ENCODE measurements around the gene DOK6. TPM values are rescaled to one million over a fixed set of nuclear protein-coding genes. Genes with fewer than 3 reads are reported as not detected.
A peak's percentile ranks its signal among the peaks of the same experiment; 100 is the strongest.

The DOK6 gene
- total RNA-seq, 1 donor from 2014 or later: 0.43 TPM

- TF ChIP-seq EZH2 (IDR thresholded peaks at IDR 0.05) (no peak), EZH2phosphoT487 (IDR thresholded peaks at IDR 0.05) (no peak)
- TF ChIP-seq, protein P1, sequence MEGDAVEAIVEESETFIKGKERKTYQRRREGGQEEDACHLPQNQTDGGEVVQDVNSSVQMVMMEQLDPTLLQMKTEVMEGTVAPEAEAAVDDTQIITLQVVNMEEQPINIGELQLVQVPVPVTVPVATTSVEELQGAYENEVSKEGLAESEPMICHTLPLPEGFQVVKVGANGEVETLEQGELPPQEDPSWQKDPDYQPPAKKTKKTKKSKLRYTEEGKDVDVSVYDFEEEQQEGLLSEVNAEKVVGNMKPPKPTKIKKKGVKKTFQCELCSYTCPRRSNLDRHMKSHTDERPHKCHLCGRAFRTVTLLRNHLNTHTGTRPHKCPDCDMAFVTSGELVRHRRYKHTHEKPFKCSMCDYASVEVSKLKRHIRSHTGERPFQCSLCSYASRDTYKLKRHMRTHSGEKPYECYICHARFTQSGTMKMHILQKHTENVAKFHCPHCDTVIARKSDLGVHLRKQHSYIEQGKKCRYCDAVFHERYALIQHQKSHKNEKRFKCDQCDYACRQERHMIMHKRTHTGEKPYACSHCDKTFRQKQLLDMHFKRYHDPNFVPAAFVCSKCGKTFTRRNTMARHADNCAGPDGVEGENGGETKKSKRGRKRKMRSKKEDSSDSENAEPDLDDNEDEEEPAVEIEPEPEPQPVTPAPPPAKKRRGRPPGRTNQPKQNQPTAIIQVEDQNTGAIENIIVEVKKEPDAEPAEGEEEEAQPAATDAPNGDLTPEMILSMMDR (IDR thresholded peaks at IDR 0.05): no peak
- no peak for DNase-seq (ENCODE audit: low spot score)
- no peak overlapping the region for H3K27ac ChIP-seq
- no peaks in the 10 kb centered on the region for H3K27me3 ChIP-seq
- H3K27me3 Mint-ChIP-seq (ENCODE audit: insufficient read depth, low read depth): no peaks in the 10 kb centered on the region
- H3K9me3 ChIP-seq (ENCODE audit: low read depth): no peaks in the 10 kb centered on the region
- H3K9me3 Mint-ChIP-seq: peaks cover 3% of the 10 kb centered on the region
- peaks cover 2% of the 10 kb centered on the region for H3K36me3 Mint-ChIP-seq
- H3F3A ChIP-seq (ENCODE audit: low read depth): no peaks in the 10 kb centered on the region
- peaks cover 3% of the 10 kb centered on the region for H3K4me1 Mint-ChIP-seq
- no peaks in the 10 kb centered on the region for H3K36me3 ChIP-seq
- H3K79me2 ChIP-seq (ENCODE audit: low read depth): no peaks in the 10 kb centered on the region
- no peak overlapping the region for H3K4me3 ChIP-seq
- H3K4me2 ChIP-seq: no peak overlapping the region
- H3K4me3 Mint-ChIP-seq: no peak overlapping the region
- no peaks in the 10 kb centered on the region for H3K4me1 ChIP-seq
- no peak overlapping the region for H2AFZ ChIP-seq (replicated peaks)
- no peak overlapping the region for H3K27ac Mint-ChIP-seq
- no peak overlapping the region for H3K9ac ChIP-seq
- H4K20me1 ChIP-seq (ENCODE audit: low read depth): no peaks in the 10 kb centered on the region
Measured at GRCh38 chr18:69730664-69731063, 330.0 kb downstream of the DOK6 start.

DNA sequence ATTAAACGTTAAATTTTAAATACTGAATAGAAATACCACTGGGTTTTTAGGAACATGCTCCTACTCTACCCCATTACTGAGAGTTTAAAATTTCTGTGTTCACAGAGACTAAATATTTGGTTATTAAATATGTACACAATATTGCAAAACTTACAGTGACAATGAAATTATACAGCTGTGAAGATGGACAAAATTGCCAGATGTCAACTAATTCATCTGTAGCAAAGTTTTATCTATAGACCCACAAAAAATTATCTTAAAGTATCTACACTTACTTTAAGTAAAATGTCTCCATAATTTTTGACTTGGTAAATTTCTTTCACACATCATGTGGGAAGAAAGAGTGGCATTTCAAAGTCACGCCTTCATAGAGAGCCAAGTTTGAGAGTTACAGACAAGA, 333.8 kb downstream of the DOK6 start:
- H3K79me2 ChIP-seq (ENCODE audit: low read depth): no peaks in the 10 kb centered on the region
- H3K4me3 Mint-ChIP-seq: no peak overlapping the region
- no peak overlapping the region for H3K27ac ChIP-seq
- no peaks in the 10 kb centered on the region for H3F3A ChIP-seq (ENCODE audit: low read depth)
- no peak overlapping the region for H2AFZ ChIP-seq (replicated peaks)
- no peaks in the 10 kb centered on the region for H3K9me3 ChIP-seq (ENCODE audit: low read depth)
- H4K20me1 ChIP-seq (ENCODE audit: low read depth): no peaks in the 10 kb centered on the region
- peaks cover 3% of the 10 kb centered on the region for H3K9me3 Mint-ChIP-seq
- H3K4me3 ChIP-seq: no peak overlapping the region
- peaks cover 7% of the 10 kb centered on the region for H3K4me1 Mint-ChIP-seq
- peaks cover 4% of the 10 kb centered on the region for H3K4me1 ChIP-seq
- H3K36me3 Mint-ChIP-seq: peaks cover 5% of the 10 kb centered on the region
- H3K36me3 ChIP-seq: no peaks in the 10 kb centered on the region
- no peaks in the 10 kb centered on the region for H3K27me3 ChIP-seq
- TF ChIP-seq, protein P1 (IDR thresholded peaks at IDR 0.05): no peak
- no peak for TF ChIP-seq EZH2 (IDR thresholded peaks at IDR 0.05)
- no peak for TF ChIP-seq EZH2phosphoT487 (IDR thresholded peaks at IDR 0.05)
- DNase-seq (ENCODE audit: low spot score): no peak
- no peak overlapping the region for H3K9ac ChIP-seq
- no peak overlapping the region for H3K4me2 ChIP-seq
- H3K27ac Mint-ChIP-seq: no peak overlapping the region
- H3K27me3 Mint-ChIP-seq (ENCODE audit: insufficient read depth, low read depth): no peaks in the 10 kb centered on the region

- no peaks in the 10 kb centered on the region for H3K27me3 Mint-ChIP-seq (ENCODE audit: insufficient read depth, low read depth)
- no peaks in the 10 kb centered on the region for H3K36me3 ChIP-seq
- no peaks in the 10 kb centered on the region for H3K9me3 ChIP-seq (ENCODE audit: low read depth)
- DNase-seq (ENCODE audit: low spot score): no peak
- no peak for TF ChIP-seq EZH2 (IDR thresholded peaks at IDR 0.05)
- TF ChIP-seq EZH2phosphoT487 (IDR thresholded peaks at IDR 0.05): no peak
- no peak overlapping the region for H3K27ac ChIP-seq
- H3K36me3 Mint-ChIP-seq: peaks cover 5% of the 10 kb centered on the region
- H2AFZ ChIP-seq (replicated peaks): no peak overlapping the region
- no peak overlapping the region for H3K4me3 ChIP-seq
- H3K27ac Mint-ChIP-seq: no peak overlapping the region
- peaks cover 7% of the 10 kb centered on the region for H3K4me1 Mint-ChIP-seq
- peaks cover 4% of the 10 kb centered on the region for H3K4me1 ChIP-seq
- H3F3A ChIP-seq (ENCODE audit: low read depth): no peaks in the 10 kb centered on the region
- H3K4me3 Mint-ChIP-seq: no peak overlapping the region
- no peak overlapping the region for H3K4me2 ChIP-seq
- peaks cover 3% of the 10 kb centered on the region for H3K9me3 Mint-ChIP-seq
- H3K9ac ChIP-seq: no peak overlapping the region
- no peaks in the 10 kb centered on the region for H3K79me2 ChIP-seq (ENCODE audit: low read depth)
- H4K20me1 ChIP-seq (ENCODE audit: low read depth): no peaks in the 10 kb centered on the region
- H3K27me3 ChIP-seq: no peaks in the 10 kb centered on the region
Measured at GRCh38 chr18:69736730-69737129, 336.0 kb downstream of the DOK6 start.

GRCh38 chr18:69737851-69738250, 337.2 kb downstream of the DOK6 start:
- no peaks in the 10 kb centered on the region for H3K79me2 ChIP-seq (ENCODE audit: low read depth)
- H3K4me1 ChIP-seq: peaks cover 4% of the 10 kb centered on the region
- H2AFZ ChIP-seq (replicated peaks): peak overlapping the region; percentile 11
- Mint-ChIP-seq H3K27me3 (ENCODE audit: insufficient read depth, low read depth) (no peaks in the 10 kb centered on the region), H3K4me1 (peaks cover 7% of the 10 kb centered on the region), H3K4me3 (no peak overlapping the region), H3K9me3 (peaks cover 3% of the 10 kb centered on the region), H3K36me3 (peaks cover 5% of the 10 kb centered on the region), H3K27ac (peak overlapping the region; percentile 2)
- H3K36me3 ChIP-seq: no peaks in the 10 kb centered on the region
- no peak for DNase-seq (ENCODE audit: low spot score)
- H3K4me2 ChIP-seq: no peak overlapping the region
- no peaks in the 10 kb centered on the region for H4K20me1 ChIP-seq (ENCODE audit: low read depth)
- no peaks in the 10 kb centered on the region for H3K9me3 ChIP-seq (ENCODE audit: low read depth)
- H3F3A ChIP-seq (ENCODE audit: low read depth): no peaks in the 10 kb centered on the region
- no peak overlapping the region for H3K27ac ChIP-seq
- no peak overlapping the region for H3K4me3 ChIP-seq
- no peak overlapping the region for H3K9ac ChIP-seq
- TF ChIP-seq EZH2 (IDR thresholded peaks at IDR 0.05): no peak
- TF ChIP-seq, protein P1 (IDR thresholded peaks at IDR 0.05): no peak
- no peaks in the 10 kb centered on the region for H3K27me3 ChIP-seq
